KBM-7 (cell line): Measurements from ENCODE around the gene ZNRF1.

Experiments used
- DNase-seq: peaks from one replicate; pipeline ENCODE4 v3.0.0-alpha.2; 2015
- in situ Hi-C: fragments of 300-500 bp; cut with MboI; formaldehyde crosslinking; loops from 2 replicates; pipeline ENCODE4 v1.14.3; 2020; ENCODE audit warnings: low sequenced_read_pairs, low pct_unique_long_range_greater_than_20kb, mixed read lengths

The ZNRF1 gene

GRCh38 chr16:75048054-75048453 lies 49.2 kb downstream of the ZNRF1 start:
- DNase-seq = no peak
- in situ Hi-C loops = no loop called here

GRCh38 chr16:75048530-75048929 lies 49.7 kb downstream of the ZNRF1 start:
- DNase-seq = no peak
- in situ Hi-C loops = no loop called here

- no peak for DNase-seq
- in situ Hi-C loops = no loop called here
Observed at GRCh38 chr16:75052481-75053202, 53.8 kb downstream of the ZNRF1 start.

- in situ Hi-C loops = no loop called here
- peak; percentile 53 for DNase-seq
Observed at GRCh38 chr16:75053791-75054555, 55.1 kb downstream of the ZNRF1 start.

GRCh38 chr16:75054556-75054947 lies 55.7 kb downstream of the ZNRF1 start:
- no peak for DNase-seq
- in situ Hi-C loops = no loop called here

GRCh38 chr16:75058806-75059205 lies 60.0 kb downstream of the ZNRF1 start:
- in situ Hi-C loops = no loop called here
- no peak for DNase-seq

- DNase-seq = no peak
- in situ Hi-C loops = no loop called here
Observed at GRCh38 chr16:75059411-75059810, 60.6 kb downstream of the ZNRF1 start.

- in situ Hi-C loops = no loop called here
- DNase-seq = peak; percentile 57
Observed at GRCh38 chr16:75060723-75061122, 61.9 kb downstream of the ZNRF1 start.

GRCh38 chr16:75061669-75062068 lies 62.8 kb downstream of the ZNRF1 start:
- DNase-seq = peak; percentile 58
- in situ Hi-C loops = no loop called here

GRCh38 chr16:75062135-75062975 lies 63.5 kb downstream of the ZNRF1 start:
- in situ Hi-C loops = no loop called here
- no peak for DNase-seq

GRCh38 chr16:75062976-75063346 lies 64.1 kb downstream of the ZNRF1 start:
- in situ Hi-C loops = no loop called here
- DNase-seq = peak; percentile 51

GRCh38 chr16:75063549-75064088 lies 64.8 kb downstream of the ZNRF1 start:
- in situ Hi-C loops = no loop called here
- no peak for DNase-seq

GRCh38 chr16:75064403-75065148 lies 65.8 kb downstream of the ZNRF1 start:
- DNase-seq = peak; percentile 98
- in situ Hi-C loops = no loop called here

GRCh38 chr16:75065149-75065505 lies 66.3 kb downstream of the ZNRF1 start:
- peak; percentile 52 for DNase-seq
- in situ Hi-C loops = no loop called here

GRCh38 chr16:75065521-75066149 lies 66.8 kb downstream of the ZNRF1 start:
- DNase-seq = no peak
- in situ Hi-C loops = no loop called here

- in situ Hi-C loops = no loop called here
- DNase-seq = no peak
Observed at GRCh38 chr16:75066861-75067447, 68.1 kb downstream of the ZNRF1 start.

- in situ Hi-C loops = no loop called here
- no peak for DNase-seq
Observed at GRCh38 chr16:75068085-75069031, 69.5 kb downstream of the ZNRF1 start.
